ENCODE data around the gene PHKA2.

DNA sequence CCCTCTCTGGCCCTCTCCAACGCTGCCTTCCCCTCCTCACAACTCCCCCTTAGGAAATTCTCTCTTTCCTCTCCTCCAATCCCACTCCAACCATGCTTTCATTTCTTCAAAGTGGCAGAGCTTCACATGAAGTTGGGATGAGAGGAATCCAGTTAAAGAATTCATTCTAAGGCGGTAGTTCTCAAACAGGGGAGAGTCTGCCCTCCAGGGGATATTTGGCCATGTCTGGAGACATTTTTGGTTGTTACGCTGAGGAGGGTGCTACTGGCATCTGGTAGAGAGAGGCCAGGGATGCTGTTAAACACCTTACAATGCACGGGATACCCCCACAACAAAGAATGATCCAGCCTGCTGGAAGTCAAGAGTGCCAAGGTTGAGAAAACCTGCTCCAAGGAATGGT is 40.5 kb upstream of the PHKA2 start:
- TF ChIP-seq CTCF (IDR thresholded peaks at IDR 0.05; ENCODE audit: borderline replicate concordance, extremely low read depth, low read length, poor library complexity, severe bottlenecking) (no peak), EZH2 (IDR thresholded peaks at IDR 0.05; ENCODE audit: borderline replicate concordance, low read depth, low read length, severe bottlenecking) (no peak)
